NCI-H146 treated with DMSO at 0.1 percent for 48 hours (cell line): ENCODE results near the gene CIZ1.
"Not testable (repeated sequence)": the region's sequence is repeated elsewhere in the genome, so short reads cannot be mapped to it uniquely, and the experiment has no call there.

Experiments
- DNase-seq: peaks from one replicate; lab custom pipeline; 2025; ENCODE audit not compliant: unreplicated experiment; lab: John Stamatoyannopoulos, UW

The CIZ1 gene

GRCh38 chr9:128149001-128149701, 42.2 kb downstream of the CIZ1 start, which contains the start of gene LCN2:
Gene LCN2 (plus strand): TSS chr9:128149453. CDS start chr9:128149526, 73 bp downstream.
- DNase-seq, result no peak

GRCh38 chr9:128148509-128149000, 42.8 kb downstream of the CIZ1 start:
- DNase-seq, result no peak

DNA sequence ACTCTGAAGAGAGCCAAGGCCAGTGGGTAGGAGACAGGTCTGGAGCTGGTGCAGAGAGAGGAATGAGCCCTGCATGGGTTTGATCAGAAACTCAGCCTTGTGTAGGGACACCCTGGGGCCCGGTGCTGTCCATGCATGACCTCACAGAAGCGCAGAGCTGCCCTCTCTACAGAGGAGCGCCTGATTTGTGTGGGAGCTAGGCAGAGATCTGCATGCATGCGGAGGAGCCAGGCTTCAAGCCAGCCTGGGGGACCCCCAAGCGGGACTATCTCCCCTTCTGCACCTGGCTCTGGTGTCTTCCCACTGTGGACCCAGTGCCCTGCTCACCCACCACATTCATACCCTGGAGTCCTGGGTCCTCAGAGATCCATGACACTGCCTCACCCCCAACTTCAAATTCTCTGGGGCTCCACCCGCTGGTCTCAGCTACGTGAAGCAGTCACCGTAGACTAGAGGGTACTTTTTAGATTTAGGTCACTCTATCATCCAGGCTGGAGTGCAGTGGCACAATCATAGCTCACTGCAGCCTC, 44.7 kb downstream of the CIZ1 start:
- no peak for DNase-seq

DNA sequence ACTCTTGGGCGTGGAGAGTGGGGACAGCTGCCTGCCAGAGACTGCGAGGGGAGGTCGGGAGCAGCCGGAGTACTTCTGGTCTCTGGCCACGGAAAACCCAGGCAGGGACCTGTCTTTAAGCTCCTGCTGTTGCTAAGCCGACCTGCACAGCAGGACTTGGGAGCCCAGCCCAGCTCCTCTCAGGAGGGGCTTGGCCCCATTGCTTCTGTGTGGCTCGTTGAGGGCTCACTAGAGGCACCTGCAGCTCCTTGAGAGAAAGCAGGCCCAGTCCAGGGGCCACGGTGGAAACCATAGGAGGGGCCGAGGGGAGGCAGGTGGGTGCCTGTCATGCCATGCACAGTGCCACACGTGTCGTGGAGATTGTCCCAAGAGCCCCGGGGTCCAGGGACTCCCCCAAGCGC, 45.4 kb downstream of the CIZ1 start:
- DNase-seq, result no peak

DNA sequence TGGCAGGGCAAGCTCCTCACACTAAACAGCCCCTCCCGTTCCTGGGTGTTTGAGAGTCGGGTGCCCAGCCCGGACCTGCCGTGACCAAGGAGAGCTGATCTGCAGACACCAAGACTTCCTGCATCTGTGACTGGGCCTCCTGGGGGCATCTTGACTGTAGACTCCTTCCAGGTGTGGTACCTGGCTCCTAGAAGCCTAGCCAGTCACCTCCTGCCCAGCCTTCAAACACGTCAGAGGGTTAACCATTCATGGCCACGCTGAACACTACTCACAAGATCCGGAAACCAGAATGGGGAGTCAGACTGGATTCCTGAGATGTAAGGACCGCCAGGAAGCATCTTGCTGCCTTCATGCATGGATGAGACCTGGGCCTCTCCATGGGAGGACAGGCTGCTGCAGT, 45.8 kb downstream of the CIZ1 start:
- DNase-seq, result no peak

DNA sequence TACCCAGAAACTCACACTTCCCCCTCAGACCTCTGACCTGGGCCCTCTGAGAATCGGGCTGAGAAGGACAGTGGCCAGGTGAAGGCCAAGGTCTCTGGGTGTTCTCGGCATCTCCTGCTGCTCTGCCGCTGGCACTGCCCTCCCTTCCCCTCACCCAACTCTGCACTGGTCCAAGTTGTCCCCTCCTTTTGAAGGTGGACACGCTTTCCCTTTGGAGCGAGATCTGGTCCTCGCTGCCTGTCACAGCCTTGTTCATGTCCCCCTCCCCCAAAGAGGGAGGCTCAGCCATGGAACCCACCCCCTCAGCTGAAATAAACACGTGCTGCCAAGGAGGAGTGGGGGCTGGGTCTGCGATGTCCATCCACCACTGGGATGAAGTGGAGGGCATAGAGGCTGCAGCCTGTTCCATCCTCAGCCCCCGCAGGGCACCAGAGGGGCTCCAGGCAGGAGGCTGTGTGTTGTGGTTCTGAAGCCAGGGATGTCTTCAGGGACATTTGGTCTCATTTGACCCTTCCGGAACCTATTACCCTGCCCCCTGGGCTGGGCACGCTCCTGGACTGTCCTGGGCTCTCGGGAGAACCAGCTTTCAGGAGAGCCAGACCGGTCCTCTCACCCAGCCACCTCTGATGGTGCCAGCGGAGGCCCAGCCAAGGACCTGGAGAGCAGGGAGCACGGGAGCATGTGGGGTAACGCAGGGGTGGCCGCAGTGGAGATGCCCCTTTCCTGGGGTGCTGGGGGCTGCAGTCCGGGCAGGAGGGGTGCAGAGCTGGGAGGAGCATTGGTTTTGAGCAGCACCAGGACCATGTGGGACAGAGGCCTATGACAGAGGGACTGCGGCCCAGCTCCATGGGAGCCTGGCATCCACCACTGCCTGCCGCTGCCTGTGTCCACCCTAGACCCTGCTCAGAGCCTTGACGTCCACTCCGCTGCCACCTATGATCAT, 46.9 kb downstream of the CIZ1 start:
- no peak for DNase-seq

- DNase-seq, result no peak
Measured at GRCh38 chr9:128143525-128144238, 47.7 kb downstream of the CIZ1 start.

GRCh38 chr9:128142596-128142995, 48.8 kb downstream of the CIZ1 start:
- no peak for DNase-seq

DNA sequence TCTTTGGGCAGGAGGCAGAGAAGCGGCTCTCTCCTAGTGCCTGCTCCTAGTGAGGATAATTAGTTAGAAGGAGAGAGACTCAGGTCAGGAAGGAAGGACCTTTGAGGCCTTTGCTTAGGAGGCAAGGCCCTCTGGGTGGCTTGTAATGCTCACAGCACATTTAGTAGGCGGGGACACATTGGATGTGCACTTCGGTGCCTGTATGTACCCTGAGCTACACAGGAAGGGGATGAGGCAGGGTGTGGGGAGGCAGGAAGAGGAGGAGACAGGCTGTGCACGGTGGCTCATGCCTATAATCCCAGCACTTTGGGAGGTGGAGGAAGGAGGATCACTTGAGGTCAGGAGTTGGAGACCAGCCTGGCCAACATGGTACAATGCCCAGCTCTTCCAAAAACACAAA, 49.3 kb downstream of the CIZ1 start:
- DNase-seq, result no peak

GRCh38 chr9:128141604-128142003, 49.8 kb downstream of the CIZ1 start:
- no peak for DNase-seq

DNA sequence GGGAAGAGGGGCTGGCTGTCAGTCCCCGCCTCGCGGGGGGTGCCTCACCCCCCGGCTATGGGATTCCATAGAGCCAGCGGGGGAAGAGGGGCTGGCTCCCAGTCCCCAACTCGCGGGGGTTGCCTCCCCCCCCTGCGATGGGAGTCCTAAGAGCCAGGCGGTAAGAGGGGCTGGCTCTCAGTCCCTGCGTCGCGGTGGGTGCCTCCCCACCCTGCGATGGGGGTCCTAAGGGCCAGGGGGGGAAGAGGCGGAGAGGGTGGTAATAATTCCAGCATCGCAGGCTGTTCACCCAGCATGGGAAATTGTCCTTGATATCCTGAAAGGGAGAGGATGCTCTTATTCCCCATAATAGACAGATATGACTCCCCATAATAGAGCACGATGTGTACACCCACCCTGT, 51.8 kb downstream of the CIZ1 start:
- DNase-seq, result no peak

DNA sequence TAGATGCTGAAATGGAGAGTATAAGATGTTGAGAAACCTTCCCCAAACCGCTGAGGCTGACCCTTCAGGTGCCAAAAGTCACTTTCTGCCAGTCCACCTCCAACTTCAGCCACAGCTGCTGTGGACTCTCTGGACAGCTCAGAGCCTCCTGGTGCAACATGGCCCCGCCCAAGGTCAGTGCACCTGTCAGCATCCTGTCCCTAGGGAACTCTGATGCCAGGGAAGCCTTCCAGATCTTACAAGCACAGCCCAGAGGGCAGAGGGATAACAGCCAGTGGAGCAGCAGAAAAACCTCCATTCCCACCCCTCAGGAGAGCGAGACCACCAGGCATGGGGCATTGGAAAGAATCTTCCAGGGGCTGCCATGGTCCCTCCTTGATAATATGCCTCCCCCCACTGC, 53.4 kb downstream of the CIZ1 start:
- DNase-seq, result no peak

DNA sequence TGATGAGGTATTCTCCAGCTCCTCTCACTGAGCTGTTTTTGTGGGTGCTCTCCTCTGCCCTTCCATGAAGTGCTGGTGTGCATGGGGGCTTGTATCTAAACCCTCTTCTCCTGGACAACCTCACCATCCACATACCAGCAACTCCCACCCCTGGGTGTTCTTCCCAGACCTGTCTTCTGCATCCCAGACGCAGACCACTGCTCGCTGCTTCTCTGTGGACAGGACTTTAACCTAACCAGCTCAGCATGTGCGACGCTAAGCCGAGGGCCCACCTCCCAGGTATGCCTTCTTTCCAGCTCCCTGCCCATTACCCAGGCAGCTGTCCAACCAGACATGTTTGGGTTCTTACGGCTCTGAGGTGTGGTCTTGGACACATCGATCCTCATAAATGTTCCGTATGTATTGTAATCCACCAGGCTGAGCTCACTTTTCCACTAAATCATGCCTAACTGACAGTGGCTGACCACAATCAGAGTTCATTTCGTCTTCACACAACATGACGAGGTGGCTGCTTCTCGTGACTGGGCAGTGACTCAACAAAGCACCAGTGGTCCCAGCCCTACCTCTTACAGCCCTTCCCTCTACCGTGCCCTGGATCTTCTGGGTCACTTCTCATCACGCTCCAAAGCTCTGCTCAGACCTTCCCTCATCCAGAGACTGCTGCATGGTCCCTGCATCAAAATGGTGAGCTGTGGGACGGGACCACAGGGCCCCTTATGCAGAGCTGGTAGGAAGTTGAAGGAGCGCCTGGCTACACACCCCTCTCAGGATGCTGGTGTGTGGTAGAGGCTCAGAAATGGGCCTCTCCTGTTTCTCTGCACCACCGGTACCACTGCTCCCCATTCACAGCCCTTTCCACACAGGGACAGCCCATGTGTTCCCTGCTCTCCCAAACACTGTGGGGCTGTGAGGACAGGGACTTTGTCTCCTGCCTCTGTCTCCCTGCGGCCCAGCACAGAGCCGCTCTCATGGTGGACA, 54.3 kb downstream of the CIZ1 start:
- no peak for DNase-seq

GRCh38 chr9:128135561-128135960, 55.8 kb downstream of the CIZ1 start:
- not testable (repeated sequence) for DNase-seq

- not testable (repeated sequence) for DNase-seq
Measured at GRCh38 chr9:128132139-128132538, 59.2 kb downstream of the CIZ1 start.

- DNase-seq, result not testable (repeated sequence)
Measured at GRCh38 chr9:128131346-128131745, 60.0 kb downstream of the CIZ1 start.

GRCh38 chr9:128130651-128131050, 60.7 kb downstream of the CIZ1 start:
- DNase-seq, result not testable (repeated sequence)

GRCh38 chr9:128129976-128130590, 61.3 kb downstream of the CIZ1 start:
- DNase-seq, result not testable (repeated sequence)

GRCh38 chr9:128128836-128129590, 62.4 kb downstream of the CIZ1 start:
- no peak for DNase-seq
